Measurements from ENCODE around the gene CHTF8.

Gene CHTF8

DNA sequence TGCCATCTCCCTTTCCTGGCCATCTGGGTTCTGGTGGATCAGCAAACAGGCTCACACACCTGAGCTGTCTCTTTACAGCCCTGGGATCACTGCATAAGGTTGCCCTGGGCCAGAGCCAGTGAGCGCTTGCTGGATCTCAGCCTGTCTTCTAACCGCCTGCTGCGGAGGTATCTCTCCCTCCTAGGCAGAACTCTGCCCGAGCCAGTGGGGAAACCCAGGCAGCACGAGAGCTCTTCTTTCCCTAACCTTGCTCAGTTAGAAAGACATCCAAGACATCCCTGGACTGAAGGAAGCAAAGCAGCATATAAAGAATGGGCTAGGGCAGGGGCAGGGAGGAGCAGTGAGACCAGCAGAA lies 20.5 kb downstream of the CHTF8 start:
- no peak for DNase-seq

GRCh38 chr16:69111216-69111875 lies 21.0 kb downstream of the CHTF8 start:
- DNase-seq: no peak

DNA sequence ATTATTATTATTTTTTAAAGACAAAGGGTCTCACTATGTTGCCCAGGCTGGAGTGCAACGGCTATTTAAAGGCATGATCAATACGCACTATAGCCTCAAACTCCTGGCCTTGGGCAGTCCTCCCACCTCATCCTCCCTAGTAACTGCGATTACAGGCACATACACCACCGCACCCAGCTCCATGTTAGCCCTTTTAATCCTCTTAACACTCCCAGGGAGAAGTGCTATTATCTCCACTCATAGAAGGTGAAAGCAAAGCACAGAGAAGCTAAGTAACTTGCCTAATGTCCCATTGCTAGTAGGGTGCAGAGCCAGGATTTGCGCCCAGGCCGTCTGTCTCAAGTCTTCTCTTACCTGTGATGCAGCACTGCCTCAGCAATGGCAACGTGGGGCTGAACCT lies 22.0 kb downstream of the CHTF8 start:
- DNase-seq: no peak

DNA sequence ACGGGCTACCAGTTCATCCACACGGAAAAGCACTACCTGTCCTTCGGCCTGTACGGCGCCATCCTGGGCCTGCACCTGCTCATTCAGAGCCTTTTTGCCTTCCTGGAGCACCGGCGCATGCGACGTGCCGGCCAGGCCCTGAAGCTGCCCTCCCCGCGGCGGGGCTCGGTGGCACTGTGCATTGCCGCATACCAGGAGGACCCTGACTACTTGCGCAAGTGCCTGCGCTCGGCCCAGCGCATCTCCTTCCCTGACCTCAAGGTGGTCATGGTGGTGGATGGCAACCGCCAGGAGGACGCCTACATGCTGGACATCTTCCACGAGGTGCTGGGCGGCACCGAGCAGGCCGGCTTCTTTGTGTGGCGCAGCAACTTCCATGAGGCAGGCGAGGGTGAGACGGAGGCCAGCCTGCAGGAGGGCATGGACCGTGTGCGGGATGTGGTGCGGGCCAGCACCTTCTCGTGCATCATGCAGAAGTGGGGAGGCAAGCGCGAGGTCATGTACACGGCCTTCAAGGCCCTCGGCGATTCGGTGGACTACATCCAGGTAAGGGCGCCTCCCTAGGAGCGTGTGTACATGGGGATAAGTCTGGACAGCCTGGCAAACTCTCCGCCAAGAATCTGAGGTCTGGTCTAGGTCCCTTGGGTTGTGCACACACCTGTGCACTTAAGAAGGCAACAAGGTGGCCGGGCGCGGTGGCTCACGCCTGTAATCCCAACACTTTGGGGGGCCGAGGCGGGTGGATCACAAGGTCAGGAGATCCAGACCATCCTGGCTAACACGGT lies 22.7 kb downstream of the CHTF8 start:
- no peak for DNase-seq

DNA sequence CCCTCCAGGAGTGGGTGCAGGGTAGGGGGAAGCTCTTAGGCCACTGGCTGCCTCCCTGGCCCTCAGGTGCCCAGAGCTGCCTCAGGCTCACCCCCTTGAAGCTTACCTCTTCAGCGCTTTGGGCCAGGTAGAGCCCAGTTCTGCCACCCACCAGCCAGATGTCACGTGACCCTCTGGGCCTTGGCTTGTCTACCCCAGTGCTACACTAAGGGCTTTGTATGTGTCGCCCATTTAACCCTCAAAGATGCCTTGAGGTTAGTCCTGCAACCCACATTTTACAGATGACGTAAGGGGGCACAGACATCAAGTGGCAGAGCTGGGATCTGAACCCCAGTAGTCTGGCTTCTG lies 23.5 kb downstream of the CHTF8 start:
- no peak for DNase-seq

- DNase-seq: no peak
Measured at GRCh38 chr16:69108064-69108904, 24.1 kb downstream of the CHTF8 start.

GRCh38 chr16:69107316-69107962 lies 24.9 kb downstream of the CHTF8 start:
- DNase-seq: no peak

DNA sequence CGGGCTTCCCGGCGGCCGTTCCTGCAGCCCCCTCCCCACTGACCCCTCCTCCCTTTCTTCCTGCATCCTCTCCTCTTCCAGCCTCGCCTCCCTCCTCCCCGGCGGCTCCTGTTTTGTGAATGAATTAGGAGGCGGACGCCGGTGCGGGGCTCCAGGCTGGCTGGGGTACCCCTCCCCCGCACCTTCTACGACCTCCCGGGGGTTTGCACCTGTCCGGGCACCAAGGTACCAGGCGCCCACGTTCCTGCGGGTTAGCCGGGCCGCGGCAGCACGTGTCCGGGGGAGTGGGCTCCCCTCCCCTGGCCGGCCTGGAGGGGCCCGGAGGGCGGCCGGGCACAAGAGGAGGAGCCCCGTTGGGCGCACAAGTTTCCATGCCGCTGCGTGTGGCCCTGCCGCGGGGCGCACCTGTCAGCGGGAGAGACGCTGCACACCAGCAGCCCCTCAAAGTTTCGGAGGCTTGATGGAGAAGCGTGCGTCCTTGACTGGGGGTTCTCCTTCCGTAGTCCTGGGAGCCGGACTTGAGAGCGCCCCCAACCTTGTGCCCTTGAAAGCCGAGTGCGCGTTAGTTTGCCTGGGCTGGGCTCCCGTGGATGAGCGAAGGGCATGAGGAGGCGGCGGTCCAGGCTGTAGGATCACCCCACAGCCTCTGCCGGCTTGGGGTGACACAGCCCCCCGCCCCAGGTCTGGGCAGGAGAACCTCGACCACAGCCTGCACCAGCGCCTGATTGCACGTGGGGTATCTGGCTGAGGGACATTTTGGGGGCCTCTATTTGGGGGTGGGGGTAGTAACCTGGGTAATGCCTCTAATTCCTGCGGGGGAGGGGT lies 25.7 kb downstream of the CHTF8 start:
- no peak for DNase-seq

GRCh38 chr16:69105501-69106361 lies 26.7 kb downstream of the CHTF8 start, which contains the start of gene HAS3:
Gene HAS3 (plus strand): TSS chr16:69105653. CDS start chr16:69109396, 3,743 bp downstream.
- DNase-seq: peak; percentile 69

- peak; percentile 29 for DNase-seq
Measured at GRCh38 chr16:69100071-69100691, 32.2 kb downstream of the CHTF8 start.

GRCh38 chr16:69095193-69095592 lies 37.2 kb downstream of the CHTF8 start:
- no peak for DNase-seq

GRCh38 chr16:69094501-69094900 lies 37.9 kb downstream of the CHTF8 start:
- DNase-seq: no peak

DNA sequence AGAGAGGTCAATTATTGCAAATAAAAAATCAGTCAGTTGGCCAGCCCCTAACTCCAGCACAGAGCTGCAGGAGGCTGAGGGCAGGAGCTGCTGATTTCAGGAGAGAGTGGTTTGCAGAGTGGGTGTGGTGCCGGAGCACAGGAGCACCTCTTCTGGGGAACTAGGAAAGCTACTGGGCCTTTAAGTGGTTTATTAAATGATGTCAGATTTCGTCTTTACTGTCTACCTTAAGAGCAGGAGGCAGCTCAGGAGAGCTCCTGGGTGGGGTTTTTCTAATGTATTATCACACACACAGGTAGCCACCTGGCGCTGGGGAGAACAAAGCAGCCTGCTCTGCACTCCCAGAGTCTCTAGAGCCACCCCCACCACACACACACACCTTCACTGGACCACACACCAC lies 38.4 kb downstream of the CHTF8 start:
- DNase-seq: no peak

- DNase-seq: peak; percentile 4
Measured at GRCh38 chr16:69089091-69089910, 43.1 kb downstream of the CHTF8 start.

DNA sequence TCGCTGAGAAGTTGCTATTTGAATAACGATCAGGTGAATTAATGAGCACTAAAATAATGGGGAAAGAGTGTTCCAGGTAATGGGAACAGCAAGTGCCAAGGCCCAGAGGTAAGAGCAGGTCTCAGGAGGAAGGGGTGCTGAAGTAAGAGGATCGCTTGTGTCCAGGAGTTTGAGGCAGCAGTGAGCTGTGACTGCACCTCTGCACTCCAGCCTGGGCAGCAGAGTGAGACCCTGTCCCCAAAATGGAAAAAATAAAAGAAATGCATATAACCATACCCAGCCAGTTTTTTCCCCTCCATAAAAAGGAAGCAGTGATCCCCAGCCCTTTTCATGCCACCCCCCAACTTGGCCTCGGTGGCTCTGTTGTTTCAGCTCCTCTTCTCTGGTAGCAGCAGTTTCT lies 43.7 kb downstream of the CHTF8 start:
- no peak for DNase-seq

DNA sequence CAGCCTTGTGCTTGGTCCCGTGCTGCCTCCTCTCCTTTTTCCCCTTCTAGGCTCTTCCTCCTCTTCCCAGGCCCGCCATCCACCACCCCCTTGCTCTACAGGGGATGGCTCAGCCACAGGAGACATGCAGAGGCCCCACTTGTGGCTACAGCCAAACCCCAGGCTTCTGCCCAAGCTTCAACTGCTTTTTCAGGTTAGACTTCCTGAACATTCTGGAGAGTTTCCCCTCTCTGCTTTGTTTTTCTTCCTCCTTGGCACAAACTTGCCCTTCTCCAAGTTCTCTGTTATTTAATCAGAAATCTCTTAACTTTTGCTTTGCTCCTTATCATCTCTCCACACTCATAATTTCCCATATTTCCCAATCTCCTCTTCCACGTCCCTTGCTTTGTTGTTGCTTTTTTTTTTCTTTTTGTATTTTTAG lies 45.2 kb downstream of the CHTF8 start:
- DNase-seq: no peak

GRCh38 chr16:69085032-69085695 lies 47.2 kb downstream of the CHTF8 start:
- no peak for DNase-seq

- no peak for DNase-seq
Measured at GRCh38 chr16:69084289-69084688, 48.1 kb downstream of the CHTF8 start.

GRCh38 chr16:69083306-69083941 lies 49.0 kb downstream of the CHTF8 start:
- DNase-seq: no peak
